ENCODE data around the gene NLE1.

NLE1 gene

DNA sequence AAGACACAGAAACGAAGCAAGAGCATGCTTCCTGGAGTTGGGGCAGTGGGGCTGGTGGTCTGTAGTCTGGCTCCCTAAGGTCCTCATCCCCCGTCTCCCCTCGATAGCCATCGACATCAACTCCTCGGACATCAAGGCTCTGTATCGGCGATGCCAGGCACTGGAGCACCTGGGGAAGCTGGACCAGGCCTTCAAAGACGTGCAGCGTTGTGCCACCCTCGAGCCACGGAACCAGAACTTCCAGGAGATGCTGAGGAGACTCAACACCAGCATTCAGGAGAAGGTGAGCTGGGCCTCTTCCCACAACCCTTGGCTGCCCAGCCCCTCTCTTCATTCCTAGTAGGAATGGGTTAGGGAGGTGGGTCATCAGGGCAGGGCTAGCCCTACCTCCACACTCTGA lies 7.8 kb upstream of the NLE1 start:
- Mint-ChIP-seq H3K4me3 (no peak overlapping the region), H3K4me1 (peaks cover 17% of the 10 kb centered on the region), H3K27ac (no peak overlapping the region), H3K9me3 (no peaks in the 10 kb centered on the region), H3K27me3 (ENCODE audit: low read depth, poor library complexity) (peaks cover 22% of the 10 kb centered on the region), H3K36me3 (ENCODE audit: low read depth) (no peaks in the 10 kb centered on the region)
- DNase-seq: no peak
- TF ChIP-seq, protein P1, sequence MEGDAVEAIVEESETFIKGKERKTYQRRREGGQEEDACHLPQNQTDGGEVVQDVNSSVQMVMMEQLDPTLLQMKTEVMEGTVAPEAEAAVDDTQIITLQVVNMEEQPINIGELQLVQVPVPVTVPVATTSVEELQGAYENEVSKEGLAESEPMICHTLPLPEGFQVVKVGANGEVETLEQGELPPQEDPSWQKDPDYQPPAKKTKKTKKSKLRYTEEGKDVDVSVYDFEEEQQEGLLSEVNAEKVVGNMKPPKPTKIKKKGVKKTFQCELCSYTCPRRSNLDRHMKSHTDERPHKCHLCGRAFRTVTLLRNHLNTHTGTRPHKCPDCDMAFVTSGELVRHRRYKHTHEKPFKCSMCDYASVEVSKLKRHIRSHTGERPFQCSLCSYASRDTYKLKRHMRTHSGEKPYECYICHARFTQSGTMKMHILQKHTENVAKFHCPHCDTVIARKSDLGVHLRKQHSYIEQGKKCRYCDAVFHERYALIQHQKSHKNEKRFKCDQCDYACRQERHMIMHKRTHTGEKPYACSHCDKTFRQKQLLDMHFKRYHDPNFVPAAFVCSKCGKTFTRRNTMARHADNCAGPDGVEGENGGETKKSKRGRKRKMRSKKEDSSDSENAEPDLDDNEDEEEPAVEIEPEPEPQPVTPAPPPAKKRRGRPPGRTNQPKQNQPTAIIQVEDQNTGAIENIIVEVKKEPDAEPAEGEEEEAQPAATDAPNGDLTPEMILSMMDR (IDR thresholded peaks at IDR 0.05): no peak

DNA sequence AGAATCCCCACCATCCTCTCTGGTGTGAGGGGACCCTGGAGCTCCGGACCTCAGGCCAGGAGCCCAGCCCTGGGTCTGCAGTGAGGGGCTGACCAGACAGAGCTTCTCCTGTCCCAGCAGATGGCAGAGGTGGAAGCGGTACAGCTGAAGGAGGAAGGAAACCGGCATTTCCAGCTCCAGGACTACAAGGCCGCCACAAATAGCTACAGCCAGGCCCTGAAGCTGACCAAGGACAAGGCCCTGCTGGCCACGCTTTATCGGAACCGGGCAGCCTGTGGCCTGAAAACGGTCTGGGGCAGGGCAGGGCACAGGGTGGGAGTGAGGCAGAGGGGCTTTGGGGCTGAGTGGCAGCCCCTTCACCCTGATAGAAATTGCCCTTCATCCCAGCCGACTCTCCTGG lies 6.0 kb upstream of the NLE1 start:
- Mint-ChIP-seq H3K36me3 (ENCODE audit: low read depth) (no peaks in the 10 kb centered on the region), H3K9me3 (no peaks in the 10 kb centered on the region), H3K4me3 (no peak overlapping the region), H3K4me1 (peaks cover 22% of the 10 kb centered on the region), H3K27ac (no peak overlapping the region), H3K27me3 (ENCODE audit: low read depth, poor library complexity) (peaks cover 18% of the 10 kb centered on the region)
- DNase-seq: no peak
- TF ChIP-seq, protein P1 (IDR thresholded peaks at IDR 0.05): no peak

DNA sequence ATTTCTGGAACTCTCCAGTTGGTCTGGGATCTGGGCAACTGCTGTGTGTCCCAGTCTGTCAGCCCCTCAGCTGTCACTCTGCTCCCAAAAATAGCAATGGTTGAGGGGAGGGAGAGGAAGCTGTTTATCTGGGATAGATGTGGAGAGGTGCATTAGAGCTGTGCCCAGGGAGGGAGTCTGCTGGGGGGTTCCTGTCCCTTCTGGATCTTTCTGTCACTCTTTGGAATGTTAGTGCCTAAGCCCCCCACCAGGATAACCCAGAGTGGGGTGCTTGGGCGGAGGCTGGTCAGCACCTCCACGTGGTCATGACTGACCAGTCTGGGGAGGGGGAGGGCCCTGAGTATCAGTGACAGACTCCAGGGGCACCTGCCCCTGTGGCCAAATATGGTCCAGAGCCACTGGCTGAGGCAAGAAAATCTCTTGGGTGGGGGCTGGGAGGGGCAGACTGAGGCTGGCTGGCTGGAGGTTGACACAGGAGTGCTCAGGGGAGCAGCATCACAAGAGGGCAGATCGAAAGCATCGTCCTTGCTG lies 5.3 kb upstream of the NLE1 start, which contains the start of gene UNC45B:
Gene UNC45B (plus strand): TSS at position 443 of the 531 bp plus-strand sequence. CDS start 447 bp downstream, outside the sequence.
- Mint-ChIP-seq H3K4me1 (peaks cover 22% of the 10 kb centered on the region), H3K4me3 (no peak within 1 kb of the TSS), H3K36me3 (ENCODE audit: low read depth) (no peaks in the 10 kb centered on the region), H3K27ac (no peak within 1 kb of the TSS), H3K27me3 (ENCODE audit: low read depth, poor library complexity) (peaks cover 18% of the 10 kb centered on the region), H3K9me3 (no peaks in the 10 kb centered on the region)
- no peak for DNase-seq
- TF ChIP-seq, protein P1 (IDR thresholded peaks at IDR 0.05): no peak

DNA sequence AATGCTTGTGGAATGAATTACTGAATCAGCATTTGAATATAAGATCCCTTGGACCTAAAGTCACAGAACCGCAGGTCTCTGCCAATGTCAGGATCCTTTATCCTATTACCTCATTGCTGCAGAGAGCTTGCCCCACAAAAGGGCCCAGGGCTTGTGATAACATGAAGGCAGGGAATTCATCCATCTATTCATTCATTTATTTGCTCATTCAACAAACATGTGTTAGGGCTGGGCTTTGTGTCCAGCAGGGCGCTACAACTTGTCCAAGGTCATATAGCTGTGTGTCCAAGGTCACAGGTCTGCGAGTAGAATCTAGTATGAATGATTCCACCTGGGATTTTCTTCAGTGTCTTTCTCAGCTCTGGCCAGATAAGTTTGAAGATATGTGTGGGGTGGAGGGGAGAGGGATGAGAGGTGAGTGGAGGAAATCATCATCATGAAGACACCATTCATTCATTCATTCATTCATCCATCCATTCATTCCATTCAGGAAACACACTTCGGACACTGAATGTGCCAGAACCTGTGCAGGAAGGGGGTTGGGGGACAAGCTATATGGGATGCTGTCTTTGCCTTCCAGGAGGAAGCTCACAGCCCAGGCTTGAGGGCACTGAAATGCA lies 4.2 kb upstream of the NLE1 start:
- Mint-ChIP-seq H3K27me3 (ENCODE audit: low read depth, poor library complexity) (peaks cover 18% of the 10 kb centered on the region), H3K27ac (no peak overlapping the region)

DNA sequence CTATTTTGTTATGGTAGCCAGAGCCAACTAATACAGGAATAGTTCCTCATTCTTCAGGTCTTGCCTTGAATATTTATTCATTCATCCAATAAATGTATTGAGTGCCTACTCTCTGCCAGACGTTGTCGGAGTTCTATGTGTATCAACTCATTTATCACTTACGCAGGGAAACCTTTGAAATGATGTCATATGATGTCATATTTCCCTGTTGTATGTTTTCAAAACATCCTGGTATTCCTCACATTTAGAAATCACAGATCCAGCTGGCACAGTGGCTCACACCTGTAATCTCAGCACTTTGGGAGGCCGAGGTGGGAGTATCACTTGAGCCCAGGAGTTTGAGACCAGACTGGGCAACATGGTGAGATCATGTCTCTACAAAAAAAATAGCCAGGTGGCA lies 2.7 kb upstream of the NLE1 start:
- Mint-ChIP-seq H3K9me3 (no peaks in the 10 kb centered on the region), H3K36me3 (ENCODE audit: low read depth) (no peaks in the 10 kb centered on the region), H3K4me3 (no peak overlapping the region), H3K27me3 (ENCODE audit: low read depth, poor library complexity) (peaks cover 17% of the 10 kb centered on the region), H3K4me1 (peaks cover 26% of the 10 kb centered on the region), H3K27ac (no peak overlapping the region)
- TF ChIP-seq, protein P1 (IDR thresholded peaks at IDR 0.05): no peak
- no peak for DNase-seq

More for the DNA sequence above, 4.2 kb upstream of the NLE1 start:
- H3K36me3 Mint-ChIP-seq (ENCODE audit: low read depth): no peaks in the 10 kb centered on the region
- no peak overlapping the region for H3K4me3 Mint-ChIP-seq
- peaks cover 22% of the 10 kb centered on the region for H3K4me1 Mint-ChIP-seq
- H3K9me3 Mint-ChIP-seq: no peaks in the 10 kb centered on the region
- DNase-seq: no peak
- TF ChIP-seq, protein P1 (IDR thresholded peaks at IDR 0.05): no peak

DNA sequence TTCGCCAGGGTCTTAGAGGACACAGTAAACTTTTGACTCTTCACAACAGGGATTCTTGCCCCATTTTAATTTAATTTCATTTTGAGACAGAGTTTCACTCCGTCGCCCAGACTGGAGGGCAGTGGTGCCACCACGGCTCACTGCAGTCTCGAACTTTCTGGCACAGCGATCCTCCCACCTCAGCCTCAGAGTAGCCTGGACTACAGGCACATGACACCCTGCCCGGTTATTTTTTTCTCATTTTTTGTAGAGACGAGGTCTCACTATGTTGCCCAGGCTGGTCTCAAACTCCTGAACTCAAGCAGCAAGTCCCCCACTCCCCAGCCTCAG lies 329 bp upstream of the NLE1 start:
- DNase-seq: no peak
- no peak overlapping the region for H3K27ac Mint-ChIP-seq

More for the DNA sequence above, 329 bp upstream of the NLE1 start:
- Mint-ChIP-seq H3K9me3 (no peaks in the 10 kb centered on the region), H3K4me1 (peaks cover 15% of the 10 kb centered on the region), H3K36me3 (ENCODE audit: low read depth) (peaks cover 13% of the 10 kb centered on the region), H3K27me3 (ENCODE audit: low read depth, poor library complexity) (peaks cover 4% of the 10 kb centered on the region), H3K4me3 (peak overlapping the region; percentile 84)
- TF ChIP-seq, protein P1 (IDR thresholded peaks at IDR 0.05): peak; percentile 21
